Measurements from ENCODE around the gene CTSO. TPM values are rescaled to one million over a fixed set of nuclear protein-coding genes. Genes with fewer than 3 reads are reported as not detected.
A peak's percentile ranks its signal among the peaks of the same experiment; 100 is the strongest.

Gene CTSO
- total RNA-seq, 1 donor from 2014 or later, result 7.5 TPM

GRCh38 chr4:155973639-155974475 lies 20.2 kb upstream of the CTSO start:
- no peaks in the 10 kb centered on the region for H3K27me3 ChIP-seq
- no peak overlapping the region for H3K27ac ChIP-seq
- H3K4me1 ChIP-seq, result no peaks in the 10 kb centered on the region
- TF ChIP-seq, protein P1, sequence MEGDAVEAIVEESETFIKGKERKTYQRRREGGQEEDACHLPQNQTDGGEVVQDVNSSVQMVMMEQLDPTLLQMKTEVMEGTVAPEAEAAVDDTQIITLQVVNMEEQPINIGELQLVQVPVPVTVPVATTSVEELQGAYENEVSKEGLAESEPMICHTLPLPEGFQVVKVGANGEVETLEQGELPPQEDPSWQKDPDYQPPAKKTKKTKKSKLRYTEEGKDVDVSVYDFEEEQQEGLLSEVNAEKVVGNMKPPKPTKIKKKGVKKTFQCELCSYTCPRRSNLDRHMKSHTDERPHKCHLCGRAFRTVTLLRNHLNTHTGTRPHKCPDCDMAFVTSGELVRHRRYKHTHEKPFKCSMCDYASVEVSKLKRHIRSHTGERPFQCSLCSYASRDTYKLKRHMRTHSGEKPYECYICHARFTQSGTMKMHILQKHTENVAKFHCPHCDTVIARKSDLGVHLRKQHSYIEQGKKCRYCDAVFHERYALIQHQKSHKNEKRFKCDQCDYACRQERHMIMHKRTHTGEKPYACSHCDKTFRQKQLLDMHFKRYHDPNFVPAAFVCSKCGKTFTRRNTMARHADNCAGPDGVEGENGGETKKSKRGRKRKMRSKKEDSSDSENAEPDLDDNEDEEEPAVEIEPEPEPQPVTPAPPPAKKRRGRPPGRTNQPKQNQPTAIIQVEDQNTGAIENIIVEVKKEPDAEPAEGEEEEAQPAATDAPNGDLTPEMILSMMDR (IDR thresholded peaks at IDR 0.05), result no peak
- no peak for DNase-seq (ENCODE audit: low spot score in 2 of 2)
- no peaks in the 10 kb centered on the region for H3K36me3 ChIP-seq
- H3K4me3 ChIP-seq, result no peak overlapping the region
- intact Hi-C loops (cut with DNase I), result no loop called here
- H3K9me3 ChIP-seq, result no peaks in the 10 kb centered on the region

DNA sequence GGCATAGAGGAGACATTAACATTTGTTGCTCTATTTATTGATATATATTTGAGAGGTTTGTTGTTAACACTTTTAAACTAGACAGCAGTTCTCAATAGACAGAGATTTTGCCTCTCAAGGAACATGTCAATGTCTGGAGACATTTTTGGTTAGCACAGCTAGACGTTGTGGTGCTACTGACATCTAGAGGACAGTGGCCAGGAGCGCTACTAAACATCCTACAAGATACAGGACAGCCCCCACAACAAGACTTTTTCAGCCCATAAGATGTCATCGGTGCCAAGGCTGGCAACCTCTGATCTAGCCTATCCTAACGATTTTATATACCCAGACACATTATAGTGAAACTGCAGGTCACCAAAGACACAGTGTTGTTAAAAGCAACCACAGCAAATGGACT lies 18.4 kb upstream of the CTSO start:
- Histone ChIP-seq H3K27me3 (no peaks in the 10 kb centered on the region), H3K9me3 (no peaks in the 10 kb centered on the region), H3K4me3 (no peak overlapping the region), H3K36me3 (no peaks in the 10 kb centered on the region), H3K4me1 (no peaks in the 10 kb centered on the region), H3K27ac (no peak overlapping the region)
- no peak for DNase-seq (ENCODE audit: low spot score in 2 of 2)
- intact Hi-C loops (cut with DNase I), result no loop called here
- TF ChIP-seq, protein P1 (IDR thresholded peaks at IDR 0.05), result peak in 1 of 3 experiments; percentile 7

- DNase-seq (ENCODE audit: low spot score in 2 of 2), result no peak
- TF ChIP-seq, protein P1 (IDR thresholded peaks at IDR 0.05), result no peak
- intact Hi-C loops (cut with DNase I), result no loop called here
- Histone ChIP-seq H3K36me3 (no peaks in the 10 kb centered on the region), H3K4me1 (no peaks in the 10 kb centered on the region), H3K9me3 (no peaks in the 10 kb centered on the region), H3K27me3 (no peaks in the 10 kb centered on the region), H3K4me3 (no peak overlapping the region), H3K27ac (no peak overlapping the region)
Measured at GRCh38 chr4:155966731-155967395, 13.2 kb upstream of the CTSO start.

DNA sequence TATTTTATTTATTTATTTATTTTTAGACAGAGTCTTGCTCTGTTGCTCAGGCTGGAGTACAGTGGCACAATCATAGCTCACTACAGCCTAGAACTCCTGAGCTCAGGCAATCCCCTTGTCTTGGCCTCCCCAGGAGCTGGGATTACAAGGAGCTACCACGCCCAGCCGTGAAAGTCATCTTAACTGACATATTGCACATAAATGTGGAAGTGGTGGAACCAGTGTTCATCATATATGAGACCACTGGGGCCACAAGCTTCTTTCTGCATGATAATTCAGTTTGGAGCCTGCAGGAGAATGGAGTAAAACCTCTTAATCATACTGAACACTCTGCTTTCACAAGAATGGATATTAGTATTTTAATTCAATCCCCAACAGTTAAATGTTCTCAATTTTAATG lies 12.5 kb upstream of the CTSO start:
- no peaks in the 10 kb centered on the region for H3K36me3 ChIP-seq
- no peak for DNase-seq (ENCODE audit: low spot score in 2 of 2)
- no peaks in the 10 kb centered on the region for H3K9me3 ChIP-seq
- no peak overlapping the region for H3K4me3 ChIP-seq
- TF ChIP-seq, protein P1 (IDR thresholded peaks at IDR 0.05), result no peak
- no peak overlapping the region for H3K27ac ChIP-seq
- H3K4me1 ChIP-seq, result no peaks in the 10 kb centered on the region
- intact Hi-C loops (cut with DNase I), result no loop called here
- H3K27me3 ChIP-seq, result no peaks in the 10 kb centered on the region

DNA sequence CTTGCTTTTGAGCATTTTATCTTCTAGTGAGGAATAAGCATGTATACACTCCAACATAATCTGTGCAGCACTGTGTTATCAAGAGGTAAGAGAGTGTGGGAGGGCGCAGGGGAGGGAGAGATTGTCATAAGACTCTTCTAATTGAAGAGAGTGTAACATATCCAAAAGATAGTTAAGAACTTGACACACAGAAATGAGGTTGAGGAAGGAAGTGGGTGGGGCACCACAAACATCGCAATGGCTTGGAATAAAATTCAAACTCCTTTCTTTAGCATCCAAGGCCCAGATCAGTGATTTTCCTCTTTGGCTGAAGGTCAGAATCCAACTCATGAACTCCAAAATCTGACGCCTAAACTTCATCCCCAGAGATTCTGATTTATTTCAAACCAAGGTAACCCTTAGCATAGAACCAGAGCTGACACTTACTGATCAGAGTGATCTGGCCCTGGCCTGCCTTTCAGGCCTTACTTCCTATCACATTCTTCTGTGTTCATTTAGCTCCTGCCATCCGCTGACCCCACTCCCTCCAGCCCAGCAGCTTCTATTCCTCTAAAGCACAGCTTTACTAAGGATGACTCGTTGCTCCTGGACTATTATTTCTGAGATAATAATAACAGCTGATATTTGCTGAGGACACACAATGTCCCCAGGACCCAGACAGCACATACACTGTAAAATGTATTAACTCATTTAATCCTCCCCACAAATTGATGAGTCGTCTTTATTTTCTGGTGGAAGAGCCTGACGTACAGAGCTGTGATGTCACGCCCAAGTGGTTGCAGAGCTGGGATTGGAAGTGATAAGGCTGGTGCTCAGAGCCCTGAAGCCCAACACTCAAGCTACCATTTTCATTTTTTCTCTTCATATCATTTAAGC lies 10.6 kb upstream of the CTSO start:
- Histone ChIP-seq H3K27ac (no peak overlapping the region), H3K36me3 (no peaks in the 10 kb centered on the region), H3K4me1 (no peaks in the 10 kb centered on the region), H3K9me3 (no peaks in the 10 kb centered on the region), H3K4me3 (no peak overlapping the region), H3K27me3 (no peaks in the 10 kb centered on the region)
- intact Hi-C loops (cut with DNase I), result no loop called here
- TF ChIP-seq, protein P1 (IDR thresholded peaks at IDR 0.05), result no peak
- no peak for DNase-seq (ENCODE audit: low spot score in 2 of 2)

Measured in ascending aorta (tissue), 2 donors.